HK-2 (cell line): ENCODE data around the gene ANP32D.
"Not testable (repeated sequence)": the region's sequence is repeated elsewhere in the genome, so short reads cannot be mapped to it uniquely, and the experiment has no call there.

Experiments
- DNase-seq: peaks from one replicate; pipeline ENCODE4 v3.0.0-alpha.2; 2018; ENCODE audit not compliant: unreplicated experiment

Gene ANP32D

GRCh38 chr12:48472259-48472658, at the start of gene ANP32D:
TSS of gene ANP32D (plus strand) at chr12:48472559. CDS start at chr12:48472665, 106 bp downstream.
- DNase-seq: no peak

GRCh38 chr12:48423171-48423570, 49.2 kb upstream of the ANP32D start:
- no peak for DNase-seq

GRCh38 chr12:48424644-48425043, 47.7 kb upstream of the ANP32D start:
- DNase-seq: no peak

GRCh38 chr12:48434016-48434415, 38.3 kb upstream of the ANP32D start:
- not testable (repeated sequence) for DNase-seq

GRCh38 chr12:48441069-48441468, 31.3 kb upstream of the ANP32D start:
- no peak for DNase-seq

GRCh38 chr12:48442179-48442847, 30.0 kb upstream of the ANP32D start:
- DNase-seq: no peak

- no peak for DNase-seq
Measured at GRCh38 chr12:48445538-48445937, 26.8 kb upstream of the ANP32D start.

- DNase-seq: no peak
Measured at GRCh38 chr12:48446161-48446776, 26.1 kb upstream of the ANP32D start.

GRCh38 chr12:48447755-48448154, 24.6 kb upstream of the ANP32D start:
- DNase-seq: no peak

- no peak for DNase-seq
Measured at GRCh38 chr12:48451372-48451771, 21.0 kb upstream of the ANP32D start.

GRCh38 chr12:48452961-48453360, 19.4 kb upstream of the ANP32D start:
- not testable (repeated sequence) for DNase-seq

- no peak for DNase-seq
Measured at GRCh38 chr12:48454667-48455066, 17.7 kb upstream of the ANP32D start.

GRCh38 chr12:48455116-48455515, 17.2 kb upstream of the ANP32D start:
- no peak for DNase-seq

- no peak for DNase-seq
Measured at GRCh38 chr12:48459259-48459658, 13.1 kb upstream of the ANP32D start.

- DNase-seq: not testable (repeated sequence)
Measured at GRCh38 chr12:48469027-48469426, 3.3 kb upstream of the ANP32D start.

- no peak for DNase-seq
Measured at GRCh38 chr12:48473061-48473460, 702 bp downstream of the ANP32D start.

GRCh38 chr12:48474497-48474896, 2.1 kb downstream of the ANP32D start:
- not testable (repeated sequence) for DNase-seq

- no peak for DNase-seq
Measured at GRCh38 chr12:48482198-48482597, 9.8 kb downstream of the ANP32D start, which contains the start of gene C12orf54. TSS of gene C12orf54 (plus strand) at chr12:48482498. CDS start at chr12:48483297, 799 bp downstream.

- no peak for DNase-seq
Measured at GRCh38 chr12:48482930-48483329, 10.6 kb downstream of the ANP32D start.

GRCh38 chr12:48486261-48486660, 13.9 kb downstream of the ANP32D start:
- no peak for DNase-seq

- DNase-seq: no peak
Measured at GRCh38 chr12:48486679-48487078, 14.3 kb downstream of the ANP32D start.

- no peak for DNase-seq
Measured at GRCh38 chr12:48489012-48489411, 16.7 kb downstream of the ANP32D start.

GRCh38 chr12:48489456-48489855, 17.1 kb downstream of the ANP32D start:
- DNase-seq: not testable (repeated sequence)
